ENCODE results near the gene PXMP2. TPM values are rescaled to one million over a fixed set of nuclear protein-coding genes. Genes with fewer than 3 reads are reported as not detected.

The PXMP2 gene
- total RNA-seq, 1 donor, result 10.1 TPM

DNA sequence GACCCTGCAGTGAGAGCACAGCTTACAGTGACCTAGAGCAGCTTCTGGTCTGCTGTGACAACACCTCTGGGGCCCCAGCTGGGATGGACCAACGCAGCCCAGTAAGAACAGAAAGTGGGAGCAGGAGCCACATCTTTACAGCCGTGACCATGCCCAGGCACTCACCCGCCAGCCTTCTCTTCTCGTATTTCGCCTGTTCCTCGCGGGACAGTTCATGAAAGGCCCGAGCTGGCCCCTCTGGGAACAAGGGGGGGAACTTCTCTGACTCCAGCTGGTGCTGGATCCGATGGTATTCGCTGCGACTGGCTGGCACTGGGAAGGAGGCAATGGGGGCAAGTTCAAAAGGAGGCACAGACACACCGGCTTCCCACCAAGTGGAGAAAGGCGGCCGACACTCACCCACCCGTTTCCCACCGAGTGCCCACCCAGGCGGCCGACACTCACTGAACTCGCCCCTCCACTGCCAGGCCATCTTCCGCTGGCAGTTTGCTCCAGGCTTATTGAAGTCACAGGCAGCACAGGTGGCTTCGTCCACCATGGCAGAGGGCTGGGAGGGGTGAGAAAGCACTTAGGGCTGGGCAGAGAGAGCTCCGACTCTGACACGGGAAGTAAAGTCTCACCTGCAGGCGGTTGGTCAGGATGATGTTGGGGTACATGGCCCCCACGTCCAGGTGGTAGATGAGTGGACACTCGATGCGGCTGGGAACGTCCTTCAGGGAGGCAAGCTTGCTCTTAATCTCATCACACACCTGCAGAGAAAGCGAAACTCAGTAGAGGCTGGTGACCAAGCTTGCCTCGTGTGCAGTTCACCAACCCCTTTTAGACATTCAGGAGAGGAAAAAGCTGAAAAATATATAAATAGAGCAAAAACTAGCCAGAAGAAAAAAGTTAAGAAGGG, 18.9 kb upstream of the PXMP2 start:
- no peak overlapping the region for H3K27ac ChIP-seq (ENCODE audit: low read depth, low read length)
- H3K4me2 ChIP-seq (ENCODE audit: insufficient read depth, low read length), result no peak overlapping the region
- H3K36me3 ChIP-seq (ENCODE audit: insufficient read depth, low read length), result peaks cover 38% of the 10 kb centered on the region
- no peaks in the 10 kb centered on the region for H4K20me1 ChIP-seq (ENCODE audit: insufficient read depth, low read length)
- no peaks in the 10 kb centered on the region for H3K9me3 ChIP-seq (ENCODE audit: low read depth, low read length)
- no peaks in the 10 kb centered on the region for H3K4me1 ChIP-seq (ENCODE audit: insufficient read depth, low read length)
- DNase-seq (ENCODE audit: insufficient read length, low spot score, missing footprints), result no peak
- no peaks in the 10 kb centered on the region for H3K27me3 ChIP-seq (ENCODE audit: insufficient read depth, low read length)
- TF ChIP-seq CTCF (IDR thresholded peaks at IDR 0.05; ENCODE audit: extremely low read depth, low read depth, low read length), result no peak
- no peaks in the 10 kb centered on the region for H3K79me2 ChIP-seq (ENCODE audit: insufficient read depth, low read length)
- no peak overlapping the region for H2AFZ ChIP-seq (ENCODE audit: low read length)
- no peak overlapping the region for H3K4me3 ChIP-seq (ENCODE audit: insufficient read depth, low read length)

DNA sequence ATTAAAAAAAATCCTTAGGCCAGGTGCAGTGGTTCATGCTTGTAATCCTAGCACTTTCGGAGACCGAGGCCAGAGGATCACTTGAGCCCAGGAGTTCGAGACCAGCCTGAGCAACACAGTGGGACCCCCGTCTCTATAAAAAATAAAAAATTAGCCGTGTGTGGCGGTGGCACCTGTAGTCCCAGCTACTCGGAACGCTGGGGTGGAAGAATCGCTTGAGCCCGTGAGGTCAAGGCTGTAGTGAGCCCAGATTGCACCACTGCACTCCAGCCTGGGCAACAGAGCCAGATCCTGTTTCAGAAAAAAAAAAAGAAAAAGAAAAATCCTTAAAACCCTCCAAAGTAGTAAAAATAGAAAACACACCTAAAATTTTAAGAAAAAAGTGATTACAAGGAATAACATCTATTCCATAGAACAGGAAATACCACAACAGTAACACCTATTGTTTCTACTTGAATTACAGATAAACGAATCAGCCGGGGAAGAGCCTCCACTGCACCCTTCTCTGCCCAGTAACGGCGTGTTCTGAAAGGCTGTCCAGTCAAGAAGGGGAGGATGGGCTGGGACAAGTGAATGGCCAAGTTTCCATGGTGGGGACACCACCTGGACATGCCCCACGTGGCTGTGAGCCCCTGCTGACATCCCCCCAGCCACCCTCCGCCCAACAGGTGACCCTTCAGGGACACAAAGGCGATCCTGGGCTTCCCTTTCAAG, 18.1 kb upstream of the PXMP2 start:
- no peak overlapping the region for H2AFZ ChIP-seq (ENCODE audit: low read length)
- peaks cover 38% of the 10 kb centered on the region for H3K36me3 ChIP-seq (ENCODE audit: insufficient read depth, low read length)
- H3K4me3 ChIP-seq (ENCODE audit: insufficient read depth, low read length), result no peak overlapping the region

GRCh38 chr12:132672116-132672515, 15.3 kb upstream of the PXMP2 start:
- DNase-seq (ENCODE audit: insufficient read length, low spot score, missing footprints), result no peak
- no peaks in the 10 kb centered on the region for H3K4me1 ChIP-seq (ENCODE audit: insufficient read depth, low read length)
- peaks cover 35% of the 10 kb centered on the region for H3K36me3 ChIP-seq (ENCODE audit: insufficient read depth, low read length)
- H3K27me3 ChIP-seq (ENCODE audit: insufficient read depth, low read length), result no peaks in the 10 kb centered on the region
- no peaks in the 10 kb centered on the region for H4K20me1 ChIP-seq (ENCODE audit: insufficient read depth, low read length)
- H2AFZ ChIP-seq (ENCODE audit: low read length), result no peak overlapping the region
- H3K27ac ChIP-seq (ENCODE audit: low read depth, low read length), result no peak overlapping the region
- H3K79me2 ChIP-seq (ENCODE audit: insufficient read depth, low read length), result no peaks in the 10 kb centered on the region
- no peaks in the 10 kb centered on the region for H3K9me3 ChIP-seq (ENCODE audit: low read depth, low read length)
- no peak overlapping the region for H3K4me2 ChIP-seq (ENCODE audit: insufficient read depth, low read length)
- H3K4me3 ChIP-seq (ENCODE audit: insufficient read depth, low read length), result no peak overlapping the region
- TF ChIP-seq CTCF (IDR thresholded peaks at IDR 0.05; ENCODE audit: extremely low read depth, low read depth, low read length), result no peak

More for the DNA sequence above, 18.1 kb upstream of the PXMP2 start:
- Histone ChIP-seq H3K79me2 (ENCODE audit: insufficient read depth, low read length) (no peaks in the 10 kb centered on the region), H4K20me1 (ENCODE audit: insufficient read depth, low read length) (no peaks in the 10 kb centered on the region), H3K27me3 (ENCODE audit: insufficient read depth, low read length) (no peaks in the 10 kb centered on the region), H3K27ac (ENCODE audit: low read depth, low read length) (no peak overlapping the region), H3K9me3 (ENCODE audit: low read depth, low read length) (no peaks in the 10 kb centered on the region), H3K4me1 (ENCODE audit: insufficient read depth, low read length) (no peaks in the 10 kb centered on the region), H3K4me2 (ENCODE audit: insufficient read depth, low read length) (no peak overlapping the region)
- no peak for TF ChIP-seq CTCF (IDR thresholded peaks at IDR 0.05; ENCODE audit: extremely low read depth, low read depth, low read length)
- no peak for DNase-seq (ENCODE audit: insufficient read length, low spot score, missing footprints)

DNA sequence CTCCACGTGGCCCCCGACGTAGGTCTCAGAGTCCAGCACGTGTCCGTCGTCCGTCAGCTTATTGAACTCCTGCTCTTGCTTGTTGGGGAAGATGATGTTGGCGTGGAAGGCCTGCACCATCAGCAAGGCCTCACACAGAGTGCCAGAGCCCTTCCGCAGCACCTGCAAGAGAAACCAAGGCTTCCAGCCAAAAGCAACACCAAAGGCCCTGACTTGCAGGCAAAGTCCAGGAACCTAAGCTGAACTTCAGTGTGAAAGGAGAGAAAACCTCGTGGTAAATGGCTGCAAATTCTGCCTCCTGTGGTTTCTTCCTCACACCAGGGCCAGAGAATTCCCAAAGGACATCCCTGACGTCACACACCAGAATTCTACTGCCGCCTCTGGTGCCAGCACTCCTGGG, 14.7 kb upstream of the PXMP2 start:
- no peaks in the 10 kb centered on the region for H4K20me1 ChIP-seq (ENCODE audit: insufficient read depth, low read length)
- no peak overlapping the region for H2AFZ ChIP-seq (ENCODE audit: low read length)
- DNase-seq (ENCODE audit: insufficient read length, low spot score, missing footprints), result peak; percentile 91
- H3K36me3 ChIP-seq (ENCODE audit: insufficient read depth, low read length), result peaks cover 34% of the 10 kb centered on the region
- H3K4me1 ChIP-seq (ENCODE audit: insufficient read depth, low read length), result no peaks in the 10 kb centered on the region
- no peak overlapping the region for H3K27ac ChIP-seq (ENCODE audit: low read depth, low read length)
- H3K79me2 ChIP-seq (ENCODE audit: insufficient read depth, low read length), result no peaks in the 10 kb centered on the region
- TF ChIP-seq CTCF (IDR thresholded peaks at IDR 0.05; ENCODE audit: extremely low read depth, low read depth, low read length), result no peak
- H3K4me3 ChIP-seq (ENCODE audit: insufficient read depth, low read length), result no peak overlapping the region
- no peaks in the 10 kb centered on the region for H3K27me3 ChIP-seq (ENCODE audit: insufficient read depth, low read length)
- H3K4me2 ChIP-seq (ENCODE audit: insufficient read depth, low read length), result no peak overlapping the region
- H3K9me3 ChIP-seq (ENCODE audit: low read depth, low read length), result no peaks in the 10 kb centered on the region

Data from osteoblast (primary cell).